K562 (cell line): ENCODE data around the gene FADS1. TPM values are rescaled to one million over a fixed set of nuclear protein-coding genes. Genes with fewer than 3 reads are reported as not detected.
A peak's percentile ranks its signal among the peaks of the same experiment; 100 is the strongest.

ENCODE experiments used
- ATF7 ChIP-seq: fragments of 450-650 bp; IDR thresholded peaks from 2 replicates; pipeline ENCODE4 v1.7.1; 2014; ENCODE audit warnings: mild to moderate bottlenecking, moderate library complexity
- CREB3L1 ChIP-seq: fragments of 450-650 bp; IDR thresholded peaks from 2 replicates; pipeline ENCODE4 v1.6.1; 2014; ENCODE audit warnings: low read depth, mild to moderate bottlenecking, moderate library complexity, borderline replicate concordance
- CTCFL ChIP-seq: IDR thresholded peaks from 2 replicates; pipeline ENCODE4 v1.6.1; 2011; ENCODE audit warnings: borderline replicate concordance, low read depth, mild to moderate bottlenecking, moderate library complexity, low read length; ENCODE audit not compliant: insufficient read depth, poor library complexity, severe bottlenecking
- FOXA1 ChIP-seq: fragments of 450-650 bp; IDR thresholded peaks from 2 replicates; pipeline ENCODE4 v1.6.1; 2016; ENCODE audit warnings: mild to moderate bottlenecking, borderline replicate concordance
- FOXK2 ChIP-seq, 2 experiments: fragments of 450-650 bp; IDR thresholded peaks in 1 of 2; conservative IDR thresholded peaks in 1 of 2; 2 replicates each; pipeline ENCODE4 v1.6.1; 2016; ENCODE audit warnings: low read depth in 2 of 2, mild to moderate bottlenecking in 1 of 2
- NCOA2 ChIP-seq, 2 experiments: fragments of 450-650 bp; IDR thresholded peaks; 2 replicates each; pipeline ENCODE4 v1.6.1; 2018; ENCODE audit warnings: mild to moderate bottlenecking in 2 of 2, moderate library complexity in 1 of 2; ENCODE audit not compliant: partially characterized antibody in 2 of 2
- NKRF ChIP-seq: fragments of 450-650 bp; IDR thresholded peaks from 2 replicates; pipeline ENCODE4 v1.6.1; 2016; ENCODE audit warnings: borderline replicate concordance
- PHTF2 ChIP-seq: fragments of 250-450 bp; sonication (Bioruptor Pico); IDR thresholded peaks from 2 replicates; pipeline ENCODE4 v1.5.0; 2021; ENCODE audit warnings: mild to moderate bottlenecking
- PTRF ChIP-seq: fragments of 450-650 bp; IDR thresholded peaks from 2 replicates; pipeline ENCODE4 v1.6.1; 2016; ENCODE audit warnings: mild to moderate bottlenecking, missing genetic modification characterization, missing compliant biosample characterization
- RB1 ChIP-seq: fragments of 450-650 bp; IDR thresholded peaks from 2 replicates; pipeline ENCODE4 v1.6.1; 2017; ENCODE audit warnings: low read depth, mild to moderate bottlenecking
- RBFOX2 ChIP-seq: fragments of 200-400 bp; formaldehyde crosslinking; IDR thresholded peaks from 2 replicates; pipeline ENCODE4 v1.6.1; 2017; ENCODE audit warnings: low read depth, mild to moderate bottlenecking, low read length, moderate library complexity
- ZBTB17 ChIP-seq: fragments of 450-650 bp; formaldehyde crosslinking; IDR thresholded peaks from 2 replicates; pipeline ENCODE4 v1.4.0; 2020; ENCODE audit warnings: mild to moderate bottlenecking
- ZFP36 ChIP-seq: fragments of 150-350 bp; IDR thresholded peaks from 2 replicates; pipeline ENCODE4 v1.6.1; 2018; ENCODE audit warnings: low read length, low read depth; ENCODE audit not compliant: partially characterized antibody
- polyA plus RNA-seq, 8 experiments: library from polyadenylated mRNA; depleted of rRNA in 4 of 8; stranded (reverse) in 5 of 8; unstranded in 3 of 8; fragments of >200 nt; fragmentation: Nextera tagmentation in 2 of 8; fragmentation: Illumina TruSeq in 1 of 8; extraction: Ambion mirVana in 2 of 8; extraction: Trizol in 1 of 8; gene quantifications; 2 replicates each; pipeline versions ENCODE4 v1.2.1 to v1.2.3, GENCODE V29; 2011 to 2014; ENCODE audit warnings: inconsistent platforms in 1 of 8, missing spikeins in 1 of 8
- total RNA-seq, 7 experiments: library from RNA; depleted of rRNA in 6 of 7; stranded (reverse); fragments of >200 nt in 6 of 7; fragmentation: Illumina TruSeq in 2 of 7; extraction: Trizol in 2 of 7; gene quantifications; 2 replicates each; pipeline versions ENCODE4 v1.2.1 to v1.2.3, GENCODE V29; 2011 to 2021; ENCODE audit warnings: low replicate concordance in 1 of 7
- TF ChIP-seq, protein P1 (sequence below): IDR thresholded peaks from 2 replicates; pipeline ENCODE4 v1.6.1; 2016; ENCODE audit warnings: missing genetic modification characterization, missing compliant biosample characterization
- TF ChIP-seq, protein P2 (sequence below): sonication (generic); formaldehyde crosslinking; IDR thresholded peaks from 2 replicates; pipeline ENCODE4 v1.8.1; 2023; ENCODE audit warnings: mild to moderate bottlenecking, missing genetic modification reagents
- TF ChIP-seq, protein P3 (sequence below): sonication (generic); formaldehyde crosslinking; IDR thresholded peaks from 2 replicates; pipeline ENCODE4 v1.8.0; 2022; ENCODE audit warnings: mild to moderate bottlenecking, missing genetic modification reagents, borderline replicate concordance

FADS1 gene
- total and polyA plus RNA-seq, 9 of the 15 experiments (the other 6 are each of a cell fraction or from before 2014, with no cell fraction given) = 110 to 864 (median 364) TPM

DNA sequence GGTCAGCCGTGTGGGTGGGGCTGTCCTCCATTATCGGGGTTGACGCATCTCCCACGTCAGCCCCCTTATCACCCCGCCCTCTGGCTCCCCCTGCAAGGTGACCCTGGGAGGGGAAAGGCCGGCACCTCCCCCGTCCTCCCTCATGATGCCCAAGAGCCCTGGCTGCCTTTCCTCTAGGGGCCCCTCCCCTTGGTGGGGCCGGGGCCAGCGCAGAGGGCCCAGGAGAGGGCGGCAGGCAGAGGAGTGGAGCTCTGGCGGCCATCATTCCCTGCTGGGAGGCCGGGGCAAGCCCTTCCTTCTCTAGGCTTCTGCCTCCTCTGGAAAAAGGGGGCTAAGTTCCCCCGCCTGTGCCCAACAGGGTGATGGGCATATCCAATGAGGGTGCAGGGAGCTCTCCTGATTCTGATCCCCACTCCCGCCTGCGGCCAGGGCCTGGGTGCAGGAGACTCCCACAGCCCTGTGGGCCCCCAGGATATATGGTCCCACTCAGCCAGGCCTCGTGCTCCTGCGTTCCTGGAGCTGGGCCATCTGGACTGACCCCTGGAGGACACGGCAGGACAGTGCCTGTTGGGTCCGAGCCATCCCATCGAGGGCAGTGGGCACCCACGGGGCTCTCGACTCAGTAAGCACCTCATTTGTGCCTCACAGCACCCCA is 52.1 kb downstream of the FADS1 start (continued):
- TF ChIP-seq NKRF (no peak), RB1 (no peak), PHTF2 (no peak), FOXA1 (no peak), ZFP36 (no peak), PTRF (tag) (no peak), ZBTB17 (CRISPR knock-in tag) (no peak), FOXK2 (conservative IDR thresholded peaks at IDR 0.05 in 1 of 2, IDR thresholded peaks at IDR 0.05 in 1 of 2; ENCODE audit: low read depth in 2 of 2) (no peak), CREB3L1 (no peak), ATF7 (peak; percentile 40; the same call in 1 of the 2 replicates), RBFOX2 (peak; percentile 23; the same call in 1 of the 2 replicates), CTCFL (no peak), NCOA2 (IDR thresholded peaks at IDR 0.05; ENCODE audit: partially characterized antibody in 2 of 2) (no peak)
- TF ChIP-seq, protein P1, sequence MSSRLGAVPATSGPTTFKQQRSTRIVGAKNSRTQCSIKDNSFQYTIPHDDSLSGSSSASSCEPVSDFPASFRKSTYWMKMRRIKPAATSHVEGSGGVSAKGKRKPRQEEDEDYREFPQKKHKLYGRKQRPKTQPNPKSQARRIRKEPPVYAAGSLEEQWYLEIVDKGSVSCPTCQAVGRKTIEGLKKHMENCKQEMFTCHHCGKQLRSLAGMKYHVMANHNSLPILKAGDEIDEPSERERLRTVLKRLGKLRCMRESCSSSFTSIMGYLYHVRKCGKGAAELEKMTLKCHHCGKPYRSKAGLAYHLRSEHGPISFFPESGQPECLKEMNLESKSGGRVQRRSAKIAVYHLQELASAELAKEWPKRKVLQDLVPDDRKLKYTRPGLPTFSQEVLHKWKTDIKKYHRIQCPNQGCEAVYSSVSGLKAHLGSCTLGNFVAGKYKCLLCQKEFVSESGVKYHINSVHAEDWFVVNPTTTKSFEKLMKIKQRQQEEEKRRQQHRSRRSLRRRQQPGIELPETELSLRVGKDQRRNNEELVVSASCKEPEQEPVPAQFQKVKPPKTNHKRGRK (tag) = no peak
- TF ChIP-seq, protein P2, sequence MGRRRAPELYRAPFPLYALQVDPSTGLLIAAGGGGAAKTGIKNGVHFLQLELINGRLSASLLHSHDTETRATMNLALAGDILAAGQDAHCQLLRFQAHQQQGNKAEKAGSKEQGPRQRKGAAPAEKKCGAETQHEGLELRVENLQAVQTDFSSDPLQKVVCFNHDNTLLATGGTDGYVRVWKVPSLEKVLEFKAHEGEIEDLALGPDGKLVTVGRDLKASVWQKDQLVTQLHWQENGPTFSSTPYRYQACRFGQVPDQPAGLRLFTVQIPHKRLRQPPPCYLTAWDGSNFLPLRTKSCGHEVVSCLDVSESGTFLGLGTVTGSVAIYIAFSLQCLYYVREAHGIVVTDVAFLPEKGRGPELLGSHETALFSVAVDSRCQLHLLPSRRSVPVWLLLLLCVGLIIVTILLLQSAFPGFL = no peak
- TF ChIP-seq, protein P3, sequence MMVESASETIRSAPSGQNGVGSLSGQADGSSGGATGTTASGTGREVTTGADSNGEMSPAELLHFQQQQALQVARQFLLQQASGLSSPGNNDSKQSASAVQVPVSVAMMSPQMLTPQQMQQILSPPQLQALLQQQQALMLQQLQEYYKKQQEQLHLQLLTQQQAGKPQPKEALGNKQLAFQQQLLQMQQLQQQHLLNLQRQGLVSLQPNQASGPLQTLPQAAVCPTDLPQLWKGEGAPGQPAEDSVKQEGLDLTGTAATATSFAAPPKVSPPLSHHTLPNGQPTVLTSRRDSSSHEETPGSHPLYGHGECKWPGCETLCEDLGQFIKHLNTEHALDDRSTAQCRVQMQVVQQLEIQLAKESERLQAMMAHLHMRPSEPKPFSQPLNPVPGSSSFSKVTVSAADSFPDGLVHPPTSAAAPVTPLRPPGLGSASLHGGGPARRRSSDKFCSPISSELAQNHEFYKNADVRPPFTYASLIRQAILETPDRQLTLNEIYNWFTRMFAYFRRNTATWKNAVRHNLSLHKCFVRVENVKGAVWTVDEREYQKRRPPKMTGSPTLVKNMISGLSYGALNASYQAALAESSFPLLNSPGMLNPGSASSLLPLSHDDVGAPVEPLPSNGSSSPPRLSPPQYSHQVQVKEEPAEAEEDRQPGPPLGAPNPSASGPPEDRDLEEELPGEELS (CRISPR knock-in tag) = no peak
